ENCODE results near the gene ST8SIA6. TPM values are rescaled to one million over a fixed set of nuclear protein-coding genes. Genes with fewer than 3 reads are reported as not detected.

ST8SIA6 gene
- total and polyA plus RNA-seq, 2 of the 8 experiments (the other 6 are each of a cell fraction or from before 2014, with no cell fraction given): 0.70 to 1.1 TPM

DNA sequence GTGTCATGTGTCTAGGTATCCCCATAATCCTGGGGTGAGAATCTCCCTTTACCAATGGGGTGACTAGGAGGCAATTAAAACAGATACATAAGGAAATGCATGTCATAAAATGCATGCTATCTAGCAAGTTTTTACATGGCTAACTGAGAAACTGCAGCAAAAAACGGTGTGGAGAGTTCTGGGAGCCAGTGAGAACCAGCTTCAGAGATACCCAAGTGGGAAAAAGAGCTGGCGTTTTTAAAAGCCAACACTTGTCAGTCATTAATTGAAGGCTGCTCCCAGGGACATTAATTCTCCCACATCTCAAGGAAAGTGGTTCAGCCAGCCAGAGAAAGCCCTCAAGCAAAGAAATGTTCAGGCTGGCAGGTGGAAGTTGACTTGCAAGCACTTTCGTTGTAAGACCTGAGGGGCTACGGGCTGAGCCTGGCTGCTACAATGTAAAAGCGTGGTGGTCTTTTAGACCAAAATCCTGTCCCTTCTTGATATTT is 28.1 kb downstream of the ST8SIA6 start:
- Histone ChIP-seq H3K79me1 (ENCODE audit: low read depth, low read length) (no peaks in the 10 kb centered on the region), H3K23ac (ENCODE audit: insufficient read length) (no peak overlapping the region), H3K9ac (replicated peaks in 1 of 4; ENCODE audit: extremely low read depth in 1 of 4, low read depth in 3 of 4, low read length in 3 of 4) (no peak overlapping the region), H2BK15ac (ENCODE audit: low read length) (no peak overlapping the region), H2BK120ac (replicated peaks; ENCODE audit: low read depth, low read length) (no peak overlapping the region), H3K79me2 (ENCODE audit: control insufficient read depth in 1 of 2, insufficient read depth in 2 of 2, low read length in 2 of 2) (no peaks in the 10 kb centered on the region), H3K56ac (replicated peaks; ENCODE audit: insufficient read length, low read depth, low read length) (no peak overlapping the region), H4K8ac (ENCODE audit: extremely low read depth, insufficient read depth, low read length) (no peak overlapping the region), H3K4me3 (ENCODE audit: extremely low read depth in 1 of 4, insufficient read depth in 2 of 4, low read depth in 3 of 4, low read length in 4 of 4) (no peak overlapping the region), H2AK5ac (ENCODE audit: low read depth, low read length) (no peak overlapping the region), H3K27ac (ENCODE audit: low read depth, low read length) (no peak overlapping the region), H3K4ac (replicated peaks; ENCODE audit: insufficient read length, low read depth, low read length) (no peak overlapping the region), H3K9me3 (ENCODE audit: insufficient read depth in 2 of 2, low read depth in 1 of 2, low read length in 1 of 2) (no peaks in the 10 kb centered on the region), H2BK20ac (ENCODE audit: low read length) (0 out of 2 replicates have a peak overlapping the region, but pooled peaks have one; percentile 43), H3K36me3 (ENCODE audit: control insufficient read depth in 2 of 4, insufficient read depth in 4 of 4, low read length in 3 of 4) (no peaks in the 10 kb centered on the region), H4K5ac (ENCODE audit: insufficient read length, low read depth, low read length) (no peak overlapping the region), H3K18ac (ENCODE audit: extremely low read depth, low read length) (no peak overlapping the region), H3K27me3 (replicated peaks in 1 of 4; ENCODE audit: control insufficient read depth in 3 of 4, extremely low read depth in 1 of 4, insufficient read depth in 3 of 4, low read length in 3 of 4) (no peaks in the 10 kb centered on the region), H3K4me1 (replicated peaks in 1 of 4; ENCODE audit: control insufficient read depth in 3 of 4, insufficient read depth in 4 of 4, low read length in 3 of 4) (no peaks in the 10 kb centered on the region), H4K20me1 (replicated peaks in 1 of 2; ENCODE audit: control insufficient read depth in 1 of 2, insufficient read depth in 2 of 2, low read length in 2 of 2) (no peaks in the 10 kb centered on the region), H3K23me2 (ENCODE audit: low read depth, low read length) (no peaks in the 10 kb centered on the region), H2AFZ (ENCODE audit: low read length) (no peak overlapping the region), H3K14ac (ENCODE audit: insufficient read length) (no peak overlapping the region), H2BK12ac (ENCODE audit: low read depth, low read length) (no peak overlapping the region), H3K4me2 (ENCODE audit: insufficient read depth in 1 of 2, low read depth in 2 of 2, low read length in 2 of 2) (no peak overlapping the region), H4K91ac (replicated peaks; ENCODE audit: insufficient read length, low read length) (no peak overlapping the region), H2BK5ac (ENCODE audit: low read depth, low read length) (no peak overlapping the region)
- FAIRE-seq (no peak), DNase-seq (ENCODE audit: low read depth in 1 of 2, low spot score in 2 of 2) (no peak)
- WGBS, 2 experiments (ENCODE audit: extremely low coverage in 1 of 2, insufficient coverage in 1 of 2, insufficient read length in 1 of 2, insufficient replicate concordance in 2 of 2, low coverage in 1 of 2, low lambda C conversion rate in 2 of 2, missing lambda C conversion rate in 1 of 2): 87% methylated on average over 5 of the region's 5 CpGs; no CpG with 5 or more reads in 1 of the 2 experiments
- ChIA-PET POLR2A (ENCODE audit: partially characterized antibody) (no interaction called here), CTCF (ENCODE audit: partially characterized antibody) (no interaction called here)
- TF ChIP-seq CBX8 (IDR thresholded peaks at IDR 0.05; ENCODE audit: borderline replicate concordance, low read depth, low read length) (no peak), ZNF274 (IDR thresholded peaks at IDR 0.05; ENCODE audit: borderline replicate concordance, extremely low read depth, low read length) (no peak), FOSL1 (IDR thresholded peaks at IDR 0.05; ENCODE audit: insufficient read depth, low read depth, low read length) (no peak), RAD21 (IDR thresholded peaks at IDR 0.05 in 1 of 2, conservative IDR thresholded peaks at IDR 0.05 in 1 of 2; ENCODE audit: low read depth in 2 of 2, low read length in 2 of 2) (no peak), CBX5 (IDR thresholded peaks at IDR 0.05; ENCODE audit: low read depth, low read length) (no peak), PHF8 (conservative IDR thresholded peaks at IDR 0.05; ENCODE audit: low read depth, low read length) (no peak), JUND (IDR thresholded peaks at IDR 0.05; ENCODE audit: low read length) (no peak), EP300 (IDR thresholded peaks at IDR 0.05; ENCODE audit: borderline replicate concordance in 1 of 2, low read depth in 2 of 2, low read length in 2 of 2) (no peak), EZH2 (IDR thresholded peaks at IDR 0.05; ENCODE audit: low read depth, low read length, severe bottlenecking) (no peak), CHD1 (IDR thresholded peaks at IDR 0.05; ENCODE audit: low read depth, low read length) (no peak), TEAD4 (IDR thresholded peaks at IDR 0.05; ENCODE audit: low read depth, low read length) (no peak), TAF7 (optimal IDR thresholded peaks at IDR 0.05; ENCODE audit: borderline replicate concordance, low read depth, low read length) (no peak)
- TF ChIP-seq, protein P1, sequence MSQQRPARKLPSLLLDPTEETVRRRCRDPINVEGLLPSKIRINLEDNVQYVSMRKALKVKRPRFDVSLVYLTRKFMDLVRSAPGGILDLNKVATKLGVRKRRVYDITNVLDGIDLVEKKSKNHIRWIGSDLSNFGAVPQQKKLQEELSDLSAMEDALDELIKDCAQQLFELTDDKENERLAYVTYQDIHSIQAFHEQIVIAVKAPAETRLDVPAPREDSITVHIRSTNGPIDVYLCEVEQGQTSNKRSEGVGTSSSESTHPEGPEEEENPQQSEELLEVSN (IDR thresholded peaks at IDR 0.05): no peak

Measured in H1 (cell line).